Measurements from ENCODE around the gene CEP85.
"Not testable (repeated sequence)": the region's sequence is repeated elsewhere in the genome, so short reads cannot be mapped to it uniquely, and the experiment has no call there.

Gene CEP85

DNA sequence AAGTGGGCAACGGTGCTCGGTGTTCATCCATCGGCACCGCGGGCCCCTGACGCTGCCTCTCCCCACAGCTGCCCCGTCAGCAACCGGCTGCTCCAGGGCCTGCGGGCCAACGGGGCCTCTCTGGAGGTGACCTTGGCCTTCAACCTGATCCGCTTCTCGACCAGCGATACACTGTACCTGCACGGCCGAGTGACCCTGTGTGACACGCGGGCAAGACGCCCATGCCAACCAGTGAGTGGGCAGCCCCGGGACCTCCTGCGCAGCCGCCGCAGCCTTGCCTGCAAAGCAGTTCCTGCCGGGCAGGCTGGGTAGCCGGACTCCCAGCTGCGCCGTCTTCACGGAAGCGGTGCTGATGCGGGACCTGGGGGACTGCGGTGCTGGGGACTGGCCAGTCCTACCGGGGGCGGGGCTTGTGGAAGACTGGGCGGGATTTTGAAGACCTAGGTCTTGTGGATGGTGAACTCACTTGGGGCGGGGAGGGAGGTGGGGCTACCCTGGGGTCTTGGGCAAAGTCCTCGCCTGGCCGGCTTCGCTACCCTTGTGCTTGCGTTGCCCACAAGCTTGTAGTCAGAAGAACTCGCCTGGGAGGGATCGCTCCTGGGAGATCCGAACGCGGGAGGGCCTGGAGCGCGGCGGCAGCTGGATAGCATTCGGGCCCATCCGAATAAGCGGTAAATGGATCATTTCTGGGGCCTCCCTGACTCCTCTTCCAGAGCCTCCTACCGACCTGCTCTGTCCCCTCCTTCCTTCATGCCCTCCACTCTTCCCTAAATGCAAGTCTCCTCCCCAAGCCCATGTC is 8.8 kb upstream of the CEP85 start:
- DNase-seq, result no peak

DNA sequence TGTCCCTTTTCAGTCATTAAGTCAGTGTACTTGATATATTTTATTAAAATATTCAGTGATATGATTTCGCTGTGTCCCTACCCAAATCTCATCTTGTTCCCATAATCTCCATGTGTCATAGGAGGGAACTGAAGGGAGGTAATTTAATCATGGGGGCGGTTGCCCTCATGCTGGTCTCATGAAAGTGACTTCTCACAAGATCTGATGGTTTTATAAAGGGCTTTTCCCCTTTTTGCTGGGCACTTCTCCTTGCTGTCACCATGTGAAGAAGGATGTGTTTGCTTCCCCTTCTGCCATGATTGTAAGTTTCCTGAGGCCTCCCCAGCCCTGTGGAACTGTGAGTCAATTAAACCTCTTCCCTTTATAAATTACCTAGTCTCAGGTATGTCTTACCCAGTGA is 3.3 kb upstream of the CEP85 start:
- DNase-seq, result not testable (repeated sequence)

- DNase-seq, result no peak
Measured at GRCh38 chr1:26234644-26235370, 807 bp downstream of the CEP85 start.

- no peak for DNase-seq
Measured at GRCh38 chr1:26237230-26237966, 3.4 kb downstream of the CEP85 start.

GRCh38 chr1:26239936-26240335 is 5.9 kb downstream of the CEP85 start:
- no peak for DNase-seq

DNA sequence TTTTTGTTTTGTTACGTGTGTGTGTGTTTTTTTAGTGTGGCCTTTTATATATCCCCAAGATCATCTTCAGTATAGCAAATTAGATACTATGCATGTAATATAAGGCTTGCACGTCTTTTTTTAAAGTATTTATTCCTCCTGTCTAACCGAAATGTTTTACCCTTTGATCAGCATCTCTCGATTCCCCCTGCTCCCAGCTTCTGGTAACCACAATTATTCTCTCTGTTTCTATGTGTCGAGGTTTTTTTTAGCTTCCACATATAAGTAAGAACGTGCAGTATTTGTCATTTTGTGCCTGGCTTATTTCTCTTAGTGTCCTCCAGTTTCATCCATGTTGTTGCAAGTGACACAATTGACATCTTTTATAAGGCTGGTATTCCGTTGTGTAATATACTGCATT is 18.7 kb downstream of the CEP85 start:
- DNase-seq, result no peak

DNA sequence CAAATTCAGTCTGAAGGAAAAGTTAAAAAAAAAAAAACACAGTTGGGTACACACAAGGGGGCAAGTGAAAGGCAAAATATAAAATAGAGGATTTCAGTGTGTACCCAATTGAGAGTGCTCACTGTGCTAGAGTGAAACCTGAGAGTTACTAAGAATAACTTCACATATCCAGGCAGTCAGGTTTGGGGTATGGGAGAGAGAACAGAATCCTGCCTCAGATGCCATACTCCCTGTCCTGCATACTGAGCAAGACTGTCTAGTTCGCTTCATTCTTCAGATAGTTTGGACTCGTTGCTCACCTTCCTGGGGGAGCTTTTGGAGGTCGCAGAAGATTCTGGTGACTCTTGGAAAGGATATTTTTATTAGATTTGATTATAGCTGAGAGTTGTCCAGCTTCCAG is 20.4 kb downstream of the CEP85 start:
- DNase-seq, result no peak

GRCh38 chr1:26257222-26257621 is 23.2 kb downstream of the CEP85 start:
- no peak for DNase-seq

- DNase-seq, result no peak
Measured at GRCh38 chr1:26259005-26259404, 25.0 kb downstream of the CEP85 start.

- no peak for DNase-seq
Measured at GRCh38 chr1:26259578-26259977, 25.6 kb downstream of the CEP85 start.

- DNase-seq, result no peak
Measured at GRCh38 chr1:26263212-26263611, 29.2 kb downstream of the CEP85 start.

- DNase-seq, result no peak
Measured at GRCh38 chr1:26265405-26265804, 31.4 kb downstream of the CEP85 start.

DNA sequence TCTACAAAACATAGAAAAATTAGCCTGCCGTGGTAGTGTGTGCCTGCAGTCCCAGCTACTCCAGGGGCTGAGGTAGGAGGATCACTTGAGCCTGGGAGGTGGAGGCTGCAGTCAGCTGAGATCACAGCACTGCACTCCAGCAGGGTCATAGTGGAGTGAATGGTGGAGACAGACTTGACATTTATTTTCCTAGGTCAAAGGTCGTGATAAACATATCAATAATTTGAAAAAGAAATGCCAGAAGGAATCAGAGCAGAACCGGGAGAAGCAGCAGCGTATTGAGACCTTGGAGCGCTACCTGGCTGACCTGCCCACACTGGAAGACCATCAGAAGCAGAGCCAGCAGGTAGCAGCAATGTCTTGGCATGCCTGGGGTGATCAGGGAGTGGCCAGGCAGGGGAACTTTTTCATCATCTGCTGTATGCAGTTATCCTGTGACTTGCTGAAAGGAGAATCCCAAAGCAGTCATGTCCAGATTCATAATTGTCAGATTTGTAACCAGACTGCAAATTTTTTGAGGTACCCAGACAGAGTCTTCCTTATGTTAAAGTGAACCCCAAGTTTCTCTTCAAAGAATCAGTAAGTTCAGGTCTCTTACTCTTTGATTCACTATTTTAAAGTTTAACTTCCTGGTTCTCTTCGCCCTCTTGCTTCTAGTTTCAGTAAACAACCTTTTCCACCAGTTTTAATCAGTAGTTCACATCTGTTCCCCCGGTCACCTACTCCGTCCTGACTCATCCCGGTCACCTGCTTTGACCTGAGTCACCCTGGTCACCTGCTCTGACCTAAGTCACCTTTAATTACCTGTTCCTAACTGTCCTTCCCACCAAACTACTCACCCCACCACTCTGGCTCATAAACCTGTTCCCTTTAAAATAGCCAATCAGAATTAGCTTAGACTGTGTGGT is 34.5 kb downstream of the CEP85 start:
- DNase-seq, result no peak

DNA sequence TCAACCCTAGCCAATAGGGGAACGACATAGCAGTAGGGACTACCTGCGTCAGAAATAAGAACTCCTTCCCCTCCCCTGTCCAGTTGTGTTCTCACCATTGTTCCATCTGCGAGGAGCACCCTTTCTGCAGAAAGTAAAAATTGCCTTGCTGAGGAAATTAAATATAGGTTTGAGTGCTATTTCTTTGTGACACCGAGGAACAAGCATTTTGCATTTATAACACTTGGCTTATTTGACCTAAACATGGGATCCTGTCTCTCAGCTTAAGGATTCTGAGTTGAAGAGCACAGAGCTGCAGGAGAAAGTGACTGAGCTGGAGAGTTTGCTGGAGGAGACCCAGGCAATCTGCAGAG is 35.2 kb downstream of the CEP85 start:
- DNase-seq, result no peak

DNA sequence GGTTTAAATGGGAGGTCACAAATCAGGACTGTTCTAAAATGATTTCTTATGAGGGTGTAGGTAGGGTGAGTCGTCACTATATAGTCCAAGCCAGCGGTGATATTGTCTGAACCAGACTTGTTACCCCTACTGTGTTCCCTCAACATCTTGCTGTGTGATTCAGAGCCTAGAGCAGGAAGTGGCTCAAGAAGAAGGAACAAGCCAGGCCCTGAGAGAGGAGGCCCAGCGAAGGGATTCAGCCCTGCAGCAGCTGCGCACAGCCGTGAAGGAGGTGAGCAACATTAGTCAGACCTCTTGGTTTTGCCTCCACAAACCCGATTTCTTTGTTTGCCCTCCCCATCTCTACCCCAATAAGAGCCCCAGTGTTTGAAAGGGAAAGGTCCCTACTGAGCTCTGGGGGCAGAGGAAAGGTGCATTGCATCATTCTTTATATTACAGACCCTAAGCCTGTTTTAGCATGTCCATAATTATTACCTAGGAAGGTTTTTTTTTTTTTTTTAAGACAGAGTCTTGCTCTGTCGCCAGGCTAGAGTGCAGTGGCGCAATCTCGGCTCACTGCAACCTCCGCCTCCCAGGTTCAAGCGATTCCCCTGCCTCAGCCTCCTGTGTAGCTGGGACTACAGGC is 40.9 kb downstream of the CEP85 start:
- DNase-seq, result no peak

- peak; percentile 47 for DNase-seq
Measured at GRCh38 chr1:26275580-26276431, 41.8 kb downstream of the CEP85 start.

DNA sequence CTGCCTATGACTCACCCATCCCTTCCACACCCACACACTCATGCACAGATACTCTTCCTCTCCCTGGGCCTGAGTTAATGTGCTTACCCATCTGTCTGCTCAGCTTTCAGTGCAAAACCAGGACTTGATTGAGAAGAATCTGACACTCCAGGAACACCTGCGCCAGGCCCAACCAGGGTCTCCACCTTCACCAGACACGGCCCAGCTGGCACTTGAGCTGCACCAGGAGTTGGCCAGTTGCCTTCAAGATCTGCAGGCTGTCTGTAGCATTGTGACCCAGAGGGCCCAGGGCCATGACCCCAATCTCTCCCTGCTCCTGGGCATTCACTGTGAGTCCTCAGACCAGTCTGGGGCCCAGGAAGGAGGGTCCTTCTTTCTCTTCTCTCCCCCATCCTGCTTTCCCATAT is 42.4 kb downstream of the CEP85 start:
- DNase-seq, result no peak

GRCh38 chr1:26277261-26277661 is 43.3 kb downstream of the CEP85 start:
- no peak for DNase-seq

GRCh38 chr1:26277719-26278118 is 43.7 kb downstream of the CEP85 start:
- DNase-seq, result no peak

DNA sequence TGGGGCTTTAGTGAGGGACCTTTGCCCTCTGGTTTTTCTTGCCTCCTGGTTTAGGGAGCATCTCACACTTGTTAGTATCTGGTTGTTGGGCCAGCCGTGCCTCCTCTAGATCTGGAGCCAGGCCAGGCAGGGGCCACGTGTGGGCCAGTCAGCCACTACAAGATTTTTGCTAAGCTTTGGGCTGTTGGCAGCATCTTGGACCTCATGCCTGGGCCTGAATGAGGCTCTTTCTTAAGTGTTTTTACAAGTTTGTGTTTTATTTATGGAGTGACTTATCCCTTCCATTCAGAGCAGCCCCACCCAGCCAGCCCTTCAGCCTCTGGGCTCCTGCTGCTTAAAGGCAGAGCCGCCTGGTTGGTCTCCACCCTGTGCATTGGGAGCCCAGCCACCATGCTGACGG is 44.3 kb downstream of the CEP85 start:
- DNase-seq, result no peak

DNA sequence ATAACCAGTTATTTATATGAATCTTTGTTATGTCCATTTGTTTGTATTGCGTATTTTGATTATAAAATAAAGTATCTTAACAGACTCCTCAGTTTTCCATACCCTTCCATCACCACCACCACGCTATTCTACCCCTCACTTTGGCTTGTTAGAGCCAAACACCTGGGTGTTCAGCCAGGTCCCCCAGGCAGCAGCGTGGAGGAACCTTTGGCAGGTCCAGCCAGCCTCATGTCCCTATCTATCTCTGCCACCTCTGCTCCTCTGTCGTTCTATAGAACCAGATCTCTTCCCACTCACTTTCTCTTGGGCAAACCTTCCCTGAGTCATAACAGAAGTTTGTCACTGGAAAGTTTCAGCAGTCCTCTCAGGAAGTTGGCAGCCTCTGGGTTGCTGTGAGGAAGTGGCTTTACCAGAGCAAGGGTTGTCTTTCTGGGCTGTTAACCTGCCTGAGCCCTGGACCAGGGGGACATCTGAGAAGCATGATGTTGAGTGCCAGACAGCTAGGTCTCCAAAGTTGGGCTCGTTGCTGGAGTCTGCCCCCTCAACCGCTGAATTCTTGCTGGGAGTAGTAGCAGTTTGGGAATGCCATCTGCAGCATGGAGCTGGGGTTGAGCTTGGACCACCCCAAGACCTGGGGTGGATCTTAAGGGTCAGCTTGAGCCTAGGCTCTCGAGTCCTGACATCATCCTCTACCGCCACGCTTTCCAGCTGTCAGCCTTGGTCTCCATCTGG is 44.9 kb downstream of the CEP85 start:
- DNase-seq, result no peak

All from NCI-H2029 (cell line).